Glomerular endothelial cell (primary cell): ENCODE data around the gene EPC2. TPM values are rescaled to one million over a fixed set of nuclear protein-coding genes. Genes with fewer than 3 reads are reported as not detected.

Experiments used
- DNase-seq: peaks from one replicate; pipeline ENCODE4 v3.0.0-alpha.2; 2011; ENCODE audit warnings: low read depth, low spot score; ENCODE audit errors: extremely low read depth
- total RNA-seq: library from RNA; depleted of rRNA; stranded (reverse); fragments of >200 nt; gene quantifications from 2 replicates; pipeline ENCODE4 v1.2.3, GENCODE V29; 2015

EPC2 gene
- total RNA-seq, 1 donor from 2014 or later: 16.0 TPM

GRCh38 chr2:148802448-148803220 is 158.1 kb downstream of the EPC2 start:
- no peak for DNase-seq

DNA sequence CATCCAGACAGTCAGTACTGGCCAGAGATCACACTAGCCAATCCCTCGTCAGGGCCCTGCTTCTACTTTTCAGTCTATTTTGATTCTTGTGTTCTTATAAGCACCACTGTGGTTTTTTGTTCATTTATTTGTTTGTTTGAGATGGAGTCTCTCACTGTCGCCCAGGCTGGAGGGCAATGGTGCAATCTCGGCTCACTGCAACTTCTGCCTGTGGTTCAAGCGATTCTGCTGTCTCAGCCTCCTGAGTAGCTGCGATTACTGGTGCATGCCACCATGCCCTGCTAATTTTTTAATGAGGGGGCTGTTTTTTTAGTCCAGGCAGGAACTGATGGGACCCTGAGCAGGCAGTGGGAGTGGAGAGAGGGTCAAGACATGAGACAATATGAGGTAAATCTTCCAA is 165.5 kb downstream of the EPC2 start:
- no peak for DNase-seq

- no peak for DNase-seq
Measured at GRCh38 chr2:148812306-148812705, 167.8 kb downstream of the EPC2 start.

GRCh38 chr2:148813603-148814065 is 169.1 kb downstream of the EPC2 start:
- no peak for DNase-seq

DNA sequence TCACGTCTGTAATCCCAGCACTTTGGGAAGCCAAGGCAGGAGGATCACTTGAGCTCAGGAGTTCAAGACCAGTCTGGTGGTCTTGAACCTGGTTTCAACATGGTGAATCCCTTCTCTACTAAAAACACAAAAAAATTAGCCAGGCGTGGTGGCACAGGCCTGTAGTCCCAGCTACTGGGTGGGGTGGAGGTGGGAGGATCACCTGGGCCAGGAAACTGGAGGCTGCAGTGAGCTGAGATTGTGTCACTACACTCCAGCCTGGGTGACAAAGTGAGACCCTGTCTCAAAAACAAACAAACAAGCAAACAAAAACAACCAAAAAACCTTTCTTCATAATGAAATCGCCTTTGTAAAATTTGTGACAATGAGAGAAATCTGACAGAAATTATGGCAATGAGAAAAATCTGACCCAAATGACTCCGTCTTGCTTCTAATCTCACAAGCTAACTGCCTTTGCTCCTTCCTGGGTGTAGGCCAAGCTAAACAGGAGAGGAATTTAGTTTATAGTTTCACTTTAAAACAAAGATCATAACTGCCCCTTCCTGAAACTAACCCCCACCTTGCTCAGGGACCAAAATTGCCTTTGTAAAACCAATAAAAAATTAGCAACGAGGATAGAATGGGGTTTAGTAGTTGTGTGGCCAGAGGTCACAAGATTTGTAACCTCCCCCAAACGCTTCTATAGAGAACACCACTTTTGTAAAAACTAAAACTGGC is 169.8 kb downstream of the EPC2 start:
- DNase-seq: no peak

- no peak for DNase-seq
Measured at GRCh38 chr2:148814860-148815419, 170.4 kb downstream of the EPC2 start.

DNA sequence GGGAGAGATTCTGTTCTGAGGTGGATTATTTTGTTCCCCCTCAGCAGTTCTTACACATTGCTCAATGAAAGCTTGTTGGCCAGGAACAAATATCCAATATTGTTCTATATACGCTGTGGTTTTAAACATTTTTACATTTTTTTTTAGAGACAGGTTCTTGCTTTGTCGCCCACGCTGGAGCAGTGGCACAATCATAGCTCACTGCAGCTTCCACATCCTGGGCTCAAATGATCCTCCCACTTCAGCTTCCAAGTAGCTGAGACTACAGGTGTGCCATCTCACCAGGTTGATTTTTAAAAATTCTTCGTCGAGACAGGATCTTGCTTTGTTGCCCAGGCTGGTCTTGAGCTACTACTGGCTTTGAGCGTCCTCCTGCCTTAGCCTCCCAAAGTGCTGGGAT is 171.6 kb downstream of the EPC2 start:
- DNase-seq: no peak

DNA sequence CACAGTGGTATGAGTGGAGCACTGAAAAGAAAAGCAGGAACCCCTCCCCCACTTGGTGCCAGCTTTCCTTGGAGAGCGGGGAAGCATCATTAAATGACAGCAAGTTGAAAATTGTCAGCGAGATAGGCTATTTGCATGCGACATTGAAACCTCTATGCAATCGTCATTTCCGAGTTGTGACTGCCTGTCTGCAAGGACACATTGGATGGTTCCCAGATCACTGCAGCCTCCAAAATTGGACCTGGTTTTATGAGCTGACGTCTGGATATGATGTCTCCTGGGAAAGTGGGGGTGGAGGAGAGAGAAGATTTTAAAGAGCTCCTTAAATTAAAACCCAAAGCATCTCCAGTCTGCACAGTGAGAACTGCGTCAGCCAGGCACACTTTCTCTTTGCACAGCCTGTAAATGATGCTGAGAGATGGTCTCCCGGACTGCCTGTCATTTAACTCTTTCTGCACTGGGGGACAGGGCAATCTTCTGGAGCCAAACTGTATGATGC is 172.7 kb downstream of the EPC2 start:
- DNase-seq: no peak

- DNase-seq: no peak
Measured at GRCh38 chr2:148819019-148819585, 174.6 kb downstream of the EPC2 start.

GRCh38 chr2:148824190-148824589 is 179.6 kb downstream of the EPC2 start:
- DNase-seq: no peak

GRCh38 chr2:148826791-148827190 is 182.2 kb downstream of the EPC2 start:
- no peak for DNase-seq

GRCh38 chr2:148828941-148829340 is 184.4 kb downstream of the EPC2 start:
- DNase-seq: no peak

DNA sequence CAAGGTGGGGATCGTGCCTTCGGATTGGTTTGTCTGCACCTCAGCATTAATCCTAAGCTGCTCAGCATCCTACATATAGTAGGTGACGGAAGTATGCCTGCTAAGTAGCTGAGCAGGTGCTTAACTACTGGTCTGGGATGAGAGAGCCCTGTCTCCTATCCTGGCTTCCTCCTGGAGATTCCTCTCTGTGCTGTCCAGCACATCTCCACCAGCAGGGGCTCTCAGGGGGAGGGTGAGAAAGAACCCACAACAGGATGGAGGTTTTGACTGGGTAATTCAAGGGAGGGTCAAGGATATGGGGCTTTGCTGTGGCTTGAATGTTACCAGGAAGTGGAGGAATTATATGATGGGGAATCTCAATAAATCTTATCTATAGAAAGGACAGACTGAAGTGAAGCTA is 185.1 kb downstream of the EPC2 start:
- DNase-seq: no peak

DNA sequence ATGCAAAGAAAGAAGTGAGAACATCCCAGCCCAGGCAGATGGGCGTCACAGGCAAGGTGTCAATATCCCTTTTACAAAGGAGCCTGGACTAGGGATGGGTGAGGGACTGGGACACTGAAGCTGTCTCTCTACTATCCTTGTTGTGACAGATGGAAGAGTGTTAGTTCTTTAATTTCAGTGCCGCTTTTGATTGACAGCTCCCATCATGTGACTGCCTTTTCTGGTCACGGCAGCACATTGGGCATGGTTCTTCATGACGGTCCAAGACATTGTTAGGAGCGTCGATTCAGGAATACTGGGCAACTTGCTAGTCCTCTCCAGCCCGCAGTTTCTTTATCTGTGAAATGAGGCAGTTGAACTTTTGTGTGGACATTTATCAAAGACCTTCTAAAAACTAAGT is 188.1 kb downstream of the EPC2 start:
- no peak for DNase-seq

Other genes with a start within 250 kb of the EPC2 start
- gene KIF5C, start 230.5 kb downstream of the EPC2 start, total RNA-seq: 0.58 and 1.6 TPM in 2 replicates